Astrocyte (in vitro differentiated cells and primary cell): ENCODE measurements around the gene TTC13.

Source experiments
- CTCF ChIP-seq: IDR thresholded peaks from 2 replicates; pipeline ENCODE4 v1.5.1; 2011; ENCODE audit warnings: low read depth, mild to moderate bottlenecking, inconsistent platforms, low read length, moderate library complexity; ENCODE audit not compliant: insufficient read depth
- EZH2 ChIP-seq: IDR thresholded peaks from 2 replicates; pipeline ENCODE4 v1.6.1; 2012; ENCODE audit warnings: mild to moderate bottlenecking, low read length, inconsistent platforms; ENCODE audit not compliant: insufficient read depth

DNA sequence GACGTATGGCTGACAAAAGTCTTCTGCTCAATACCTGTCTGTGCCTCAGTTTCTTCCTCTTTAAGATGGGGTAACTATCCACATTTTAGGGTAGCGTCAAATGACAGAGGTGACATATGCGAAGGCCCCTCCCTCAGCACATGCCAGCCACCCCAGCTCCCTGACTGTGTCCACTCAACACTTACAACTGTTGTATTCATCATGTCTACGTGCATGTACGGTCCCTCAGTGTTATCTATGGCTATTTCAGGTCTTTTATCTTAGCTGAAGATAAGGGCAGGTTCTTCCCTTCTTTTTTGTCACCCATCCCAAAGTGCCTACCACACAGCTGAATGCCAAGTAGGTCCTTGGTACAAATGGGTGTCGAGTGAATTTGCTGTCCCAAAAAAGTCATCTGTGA, 102.0 kb downstream of the TTC13 start:
- TF ChIP-seq EZH2 (no peak), CTCF (no peak)
